ENCODE measurements around the gene C2orf76.

DNA sequence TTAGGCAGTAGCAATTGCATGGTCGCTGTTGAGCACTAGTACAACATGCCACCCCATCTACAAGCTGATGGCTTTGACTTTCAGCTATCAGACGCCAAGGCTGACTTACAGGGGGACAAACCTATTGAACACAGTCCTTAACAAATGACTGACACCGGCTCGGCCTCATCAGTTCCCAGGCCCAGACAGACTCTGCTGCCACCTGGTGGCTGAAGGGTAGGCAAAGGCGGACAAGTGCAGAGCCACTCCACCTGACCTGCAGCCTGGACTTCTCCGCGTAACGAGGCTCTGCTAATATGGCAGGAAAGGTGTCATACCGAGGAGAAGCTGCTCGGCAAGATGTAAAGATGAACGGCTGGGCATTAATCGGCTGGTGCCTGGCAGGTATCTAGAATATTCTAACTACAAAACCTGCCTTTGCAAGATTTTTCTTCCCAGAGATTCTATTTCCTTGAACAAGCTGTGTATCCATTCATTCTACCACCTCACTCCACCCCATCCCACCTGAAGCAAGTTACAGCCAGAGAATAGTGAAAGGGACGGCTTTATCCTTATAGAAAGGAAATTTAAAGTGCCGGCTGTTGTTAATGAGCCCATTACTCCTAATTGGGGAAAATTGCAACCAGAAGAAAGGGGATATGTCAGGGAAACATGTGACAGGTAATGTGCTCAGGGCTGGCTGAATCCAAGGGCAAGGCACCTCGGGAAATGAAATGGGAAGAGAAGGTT lies 75.6 kb downstream of the C2orf76 start:
- TF ChIP-seq POLR2AphosphoS5 (IDR thresholded peaks at IDR 0.05) (no peak), EP300 (IDR thresholded peaks at IDR 0.05) (no peak), CTCF (IDR thresholded peaks at IDR 0.05) (peak in 3 of 4 experiments; percentile 15 to 25 (median 16)), POLR2A (IDR thresholded peaks at IDR 0.05) (no peak)
